ENCODE measurements around the gene LONRF3. TPM values are rescaled to one million over a fixed set of nuclear protein-coding genes. Genes with fewer than 3 reads are reported as not detected.
A peak's percentile ranks its signal among the peaks of the same experiment; 100 is the strongest.

LONRF3 gene
- total and polyA plus RNA-seq, 2 of the 8 experiments (the other 6 are each of a cell fraction or from before 2014, with no cell fraction given), result 0.11 TPM; not detected in 1

GRCh38 chrX:118989886-118990285, 15.5 kb downstream of the LONRF3 start:
- no peak overlapping the region for H4K8ac ChIP-seq (ENCODE audit: extremely low read depth, insufficient read depth, low read length)
- FAIRE-seq (no peak), DNase-seq (ENCODE audit: low read depth in 1 of 2, low spot score in 2 of 2) (no peak)
- no peak overlapping the region for H3K4me3 ChIP-seq (ENCODE audit: extremely low read depth in 1 of 4, insufficient read depth in 2 of 4, low read depth in 3 of 4, low read length in 4 of 4)
- H2BK20ac ChIP-seq (ENCODE audit: low read length), result no peak overlapping the region
- WGBS, 2 experiments (ENCODE audit: extremely low coverage in 1 of 2, insufficient coverage in 1 of 2, insufficient read length in 1 of 2, insufficient replicate concordance in 2 of 2, low coverage in 1 of 2, low lambda C conversion rate in 2 of 2, missing lambda C conversion rate in 1 of 2), result 70% methylated on average over 1 of the region's 1 CpG; no CpG with 5 or more reads in 1 of the 2 experiments
- H4K91ac ChIP-seq (replicated peaks; ENCODE audit: insufficient read length, low read length), result no peak overlapping the region
- H3K27ac ChIP-seq (ENCODE audit: low read depth, low read length), result no peak overlapping the region
- H3K4me1 ChIP-seq (replicated peaks in 1 of 4; ENCODE audit: control insufficient read depth in 3 of 4, insufficient read depth in 4 of 4, low read length in 3 of 4), result peaks cover 0 to 5% (median 1%) of the 10 kb centered on the region in 4 experiments; a peak in 3 of 7 replicates
- no peak overlapping the region for H2BK12ac ChIP-seq (ENCODE audit: low read depth, low read length)
- H2AK5ac ChIP-seq (ENCODE audit: low read depth, low read length), result no peak overlapping the region
- no peak overlapping the region for H3K14ac ChIP-seq (ENCODE audit: insufficient read length)
- H3K4ac ChIP-seq (replicated peaks; ENCODE audit: insufficient read length, low read depth, low read length), result no peak overlapping the region
- no peak overlapping the region for H2AFZ ChIP-seq (ENCODE audit: low read length)
- H3K4me2 ChIP-seq (ENCODE audit: insufficient read depth in 1 of 2, low read depth in 2 of 2, low read length in 2 of 2), result 0 out of 4 replicates have a peak overlapping the region, but pooled peaks of 1 of the 2 experiments have one; percentile 37
- no peaks in the 10 kb centered on the region for H3K36me3 ChIP-seq (ENCODE audit: control insufficient read depth in 2 of 4, insufficient read depth in 4 of 4, low read length in 3 of 4)
- H2BK120ac ChIP-seq (replicated peaks; ENCODE audit: low read depth, low read length), result no peak overlapping the region
- POLR2A ChIA-PET (ENCODE audit: partially characterized antibody), result no interaction called here
- no peak overlapping the region for H2BK5ac ChIP-seq (ENCODE audit: low read depth, low read length)
- H3K23me2 ChIP-seq (ENCODE audit: low read depth, low read length), result no peaks in the 10 kb centered on the region
- H3K23ac ChIP-seq (ENCODE audit: insufficient read length), result no peak overlapping the region
- H4K5ac ChIP-seq (ENCODE audit: insufficient read length, low read depth, low read length), result no peak overlapping the region
- H3K9ac ChIP-seq (replicated peaks in 1 of 4; ENCODE audit: extremely low read depth in 1 of 4, low read depth in 3 of 4, low read length in 3 of 4), result no peak overlapping the region
- H2BK15ac ChIP-seq (ENCODE audit: low read length), result no peak overlapping the region
- no peaks in the 10 kb centered on the region for H3K27me3 ChIP-seq (replicated peaks in 1 of 4; ENCODE audit: control insufficient read depth in 3 of 4, extremely low read depth in 1 of 4, insufficient read depth in 3 of 4, low read length in 3 of 4)
- H4K20me1 ChIP-seq (replicated peaks in 1 of 2; ENCODE audit: control insufficient read depth in 1 of 2, insufficient read depth in 2 of 2, low read length in 2 of 2), result no peaks in the 10 kb centered on the region
- no peaks in the 10 kb centered on the region for H3K79me2 ChIP-seq (ENCODE audit: control insufficient read depth in 1 of 2, insufficient read depth in 2 of 2, low read length in 2 of 2)
- no peak overlapping the region for H3K18ac ChIP-seq (ENCODE audit: extremely low read depth, low read length)
- no peaks in the 10 kb centered on the region for H3K9me3 ChIP-seq (ENCODE audit: insufficient read depth in 2 of 2, low read depth in 1 of 2, low read length in 1 of 2)
- no peaks in the 10 kb centered on the region for H3K79me1 ChIP-seq (ENCODE audit: low read depth, low read length)
- CTCF ChIA-PET (ENCODE audit: partially characterized antibody), result interaction anchor here (0.6 to 1.3 kb wide), 3 partner anchors 11 to 144 kb away, joined by 4 to 6 read pairs (median 4); no protein-coding TSS in a partner anchor
- H3K56ac ChIP-seq (replicated peaks; ENCODE audit: insufficient read length, low read depth, low read length), result no peak overlapping the region
- TF ChIP-seq SP4 (IDR thresholded peaks at IDR 0.05; ENCODE audit: low read length) (no peak), CREB1 (IDR thresholded peaks at IDR 0.05) (no peak), CEBPB (IDR thresholded peaks at IDR 0.05; ENCODE audit: low read depth, low read length) (no peak), RAD21 (IDR thresholded peaks at IDR 0.05 in 1 of 2, conservative IDR thresholded peaks at IDR 0.05 in 1 of 2; ENCODE audit: low read depth in 2 of 2, low read length in 2 of 2) (no peak), CBX8 (IDR thresholded peaks at IDR 0.05; ENCODE audit: borderline replicate concordance, low read depth, low read length) (no peak), SIRT6 (IDR thresholded peaks at IDR 0.05; ENCODE audit: low read length) (no peak), NANOG (IDR thresholded peaks at IDR 0.05; ENCODE audit: insufficient read depth, low read depth, low read length, poor library complexity, severe bottlenecking) (no peak), SAP30 (IDR thresholded peaks at IDR 0.05; ENCODE audit: insufficient read depth, insufficient replicate concordance, low read length) (no peak), CHD1 (IDR thresholded peaks at IDR 0.05; ENCODE audit: low read depth, low read length) (no peak), SUZ12 (IDR thresholded peaks at IDR 0.05; ENCODE audit: low read length) (no peak), SP2 (IDR thresholded peaks at IDR 0.05; ENCODE audit: low read length) (no peak), JUND (IDR thresholded peaks at IDR 0.05; ENCODE audit: low read length) (no peak), SRF (IDR thresholded peaks at IDR 0.05; ENCODE audit: low read depth, low read length) (no peak)
- TF ChIP-seq, protein P1, sequence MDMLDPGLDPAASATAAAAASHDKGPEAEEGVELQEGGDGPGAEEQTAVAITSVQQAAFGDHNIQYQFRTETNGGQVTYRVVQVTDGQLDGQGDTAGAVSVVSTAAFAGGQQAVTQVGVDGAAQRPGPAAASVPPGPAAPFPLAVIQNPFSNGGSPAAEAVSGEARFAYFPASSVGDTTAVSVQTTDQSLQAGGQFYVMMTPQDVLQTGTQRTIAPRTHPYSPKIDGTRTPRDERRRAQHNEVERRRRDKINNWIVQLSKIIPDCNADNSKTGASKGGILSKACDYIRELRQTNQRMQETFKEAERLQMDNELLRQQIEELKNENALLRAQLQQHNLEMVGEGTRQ (IDR thresholded peaks at IDR 0.05; ENCODE audit: low read length), result no peak
